ENCODE results near the gene KCNG2. TPM values are rescaled to one million over a fixed set of nuclear protein-coding genes. Genes with fewer than 3 reads are reported as not detected.
A peak's percentile ranks its signal among the peaks of the same experiment; 100 is the strongest.

The KCNG2 gene
- total RNA-seq, 1 donor from 2014 or later, result not detected

DNA sequence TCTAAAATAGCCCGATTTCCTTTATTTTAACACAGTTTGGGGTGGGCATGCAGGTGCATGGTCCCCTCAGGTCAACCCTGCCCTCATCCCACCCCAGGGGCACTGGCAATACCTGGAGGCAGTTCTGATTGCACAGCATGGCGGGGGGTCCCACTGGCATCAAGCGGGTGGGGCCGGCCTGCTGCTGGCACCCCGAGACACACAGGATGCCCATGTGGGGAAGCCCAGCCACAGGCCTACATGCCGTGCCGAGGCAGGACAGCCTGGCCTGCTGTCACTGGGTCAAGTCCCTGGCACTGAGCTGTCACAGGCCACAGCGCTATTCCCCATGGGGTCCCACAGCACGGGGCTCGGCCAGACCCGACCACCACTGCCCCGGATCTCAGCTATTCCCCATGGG is 11.9 kb upstream of the KCNG2 start:
- no peaks in the 10 kb centered on the region for H3K9me3 Mint-ChIP-seq
- peaks cover 28% of the 10 kb centered on the region for H3K27me3 Mint-ChIP-seq
- intact Hi-C loops (cut with micrococcal nuclease), result no loop called here
- DNase-seq, result no peak
- H3K27ac Mint-ChIP-seq, result no peak overlapping the region
- peaks cover under 1% of the 10 kb centered on the region for H3K4me1 Mint-ChIP-seq
- no peak overlapping the region for H3K4me3 Mint-ChIP-seq
- H3K36me3 Mint-ChIP-seq (ENCODE audit: low read depth), result no peaks in the 10 kb centered on the region

DNA sequence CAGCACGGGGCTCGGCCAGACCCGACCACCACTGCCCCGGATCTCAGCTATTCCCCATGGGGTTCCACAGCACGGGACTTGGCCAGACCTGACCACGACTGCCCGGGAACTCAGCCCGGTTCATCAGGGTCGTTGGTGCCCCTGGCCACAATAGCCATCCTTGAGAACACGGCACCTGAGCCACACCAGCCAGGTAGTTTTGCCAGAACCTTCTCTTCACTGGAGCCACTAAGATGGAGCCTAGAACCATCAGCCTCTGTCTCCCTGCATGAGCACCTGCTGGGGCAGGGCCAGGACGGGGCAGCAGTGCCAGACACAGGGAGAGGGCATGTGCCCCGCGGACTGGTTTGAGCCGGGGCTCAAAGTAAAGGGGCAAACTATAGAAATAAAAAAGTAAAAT is 11.4 kb upstream of the KCNG2 start:
- Mint-ChIP-seq H3K36me3 (ENCODE audit: low read depth) (no peaks in the 10 kb centered on the region), H3K27me3 (peaks cover 33% of the 10 kb centered on the region), H3K4me1 (peaks cover 4% of the 10 kb centered on the region), H3K27ac (no peak overlapping the region), H3K4me3 (no peak overlapping the region), H3K9me3 (no peaks in the 10 kb centered on the region)
- DNase-seq, result no peak
- intact Hi-C loops (cut with micrococcal nuclease), result no loop called here

DNA sequence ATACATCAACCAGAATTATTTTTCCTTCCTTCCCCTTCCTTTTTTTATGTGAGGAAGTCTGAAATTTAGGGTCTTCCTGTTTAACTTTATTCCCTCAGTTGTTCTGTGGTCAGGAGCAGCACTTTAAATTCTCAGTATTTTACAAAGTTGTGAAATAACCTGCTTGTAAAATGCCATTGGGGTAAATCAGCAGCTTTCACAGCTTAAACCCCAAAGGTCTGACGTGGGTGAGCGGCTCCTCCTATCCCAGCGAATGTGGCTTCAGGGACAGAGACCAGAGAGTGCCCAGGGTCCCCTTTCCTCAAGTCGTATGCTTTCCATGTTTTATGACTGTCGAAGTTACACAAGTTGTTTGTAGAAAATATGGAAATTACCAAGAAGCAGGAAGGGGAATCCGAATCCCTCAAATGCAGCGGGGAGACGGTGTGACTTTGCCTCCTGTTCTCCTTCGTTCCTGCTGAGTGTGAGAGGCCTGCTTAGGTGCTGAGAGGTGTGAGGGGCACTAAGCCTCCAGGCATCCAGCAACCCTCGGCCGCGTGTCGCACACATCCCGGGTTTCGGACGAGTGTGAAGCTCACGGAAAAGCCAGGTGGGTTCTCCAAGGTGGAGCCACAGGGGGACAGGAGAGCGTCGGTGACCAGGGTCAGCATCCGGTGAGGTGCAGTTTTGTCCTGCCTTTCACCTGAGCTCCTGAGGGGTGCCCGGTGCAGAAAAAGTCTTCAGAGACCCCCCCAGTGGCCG is 10.8 kb upstream of the KCNG2 start:
- intact Hi-C loops (cut with micrococcal nuclease), result no loop called here
- no peak overlapping the region for H3K27ac Mint-ChIP-seq
- H3K27me3 Mint-ChIP-seq, result peaks cover 39% of the 10 kb centered on the region
- H3K4me3 Mint-ChIP-seq, result no peak overlapping the region
- DNase-seq, result no peak
- H3K9me3 Mint-ChIP-seq, result no peaks in the 10 kb centered on the region
- H3K4me1 Mint-ChIP-seq, result peaks cover 7% of the 10 kb centered on the region
- no peaks in the 10 kb centered on the region for H3K36me3 Mint-ChIP-seq (ENCODE audit: low read depth)

DNA sequence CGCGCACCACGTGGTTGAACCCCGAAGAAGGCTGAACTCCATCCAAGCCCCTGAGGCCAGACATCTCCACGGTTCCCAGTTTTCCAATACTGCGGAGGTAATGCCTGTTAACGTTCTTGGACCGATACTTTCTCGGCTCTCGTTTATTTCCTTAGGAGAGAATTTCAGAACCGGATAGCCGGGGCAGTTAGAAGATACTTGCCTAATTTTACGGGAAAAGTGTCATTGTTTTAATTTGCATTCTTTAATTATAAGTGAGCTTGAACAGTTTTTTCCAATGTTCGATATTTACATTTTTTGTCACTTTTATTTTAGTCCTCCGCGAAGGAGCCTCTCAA is 10.2 kb upstream of the KCNG2 start:
- H3K27me3 Mint-ChIP-seq, result peaks cover 44% of the 10 kb centered on the region
- no peak overlapping the region for H3K4me3 Mint-ChIP-seq
- no peak overlapping the region for H3K27ac Mint-ChIP-seq
- H3K4me1 Mint-ChIP-seq, result peaks cover 7% of the 10 kb centered on the region
- no peaks in the 10 kb centered on the region for H3K9me3 Mint-ChIP-seq
- no peak for DNase-seq
- no peaks in the 10 kb centered on the region for H3K36me3 Mint-ChIP-seq (ENCODE audit: low read depth)
- intact Hi-C loops (cut with micrococcal nuclease), result no loop called here

DNA sequence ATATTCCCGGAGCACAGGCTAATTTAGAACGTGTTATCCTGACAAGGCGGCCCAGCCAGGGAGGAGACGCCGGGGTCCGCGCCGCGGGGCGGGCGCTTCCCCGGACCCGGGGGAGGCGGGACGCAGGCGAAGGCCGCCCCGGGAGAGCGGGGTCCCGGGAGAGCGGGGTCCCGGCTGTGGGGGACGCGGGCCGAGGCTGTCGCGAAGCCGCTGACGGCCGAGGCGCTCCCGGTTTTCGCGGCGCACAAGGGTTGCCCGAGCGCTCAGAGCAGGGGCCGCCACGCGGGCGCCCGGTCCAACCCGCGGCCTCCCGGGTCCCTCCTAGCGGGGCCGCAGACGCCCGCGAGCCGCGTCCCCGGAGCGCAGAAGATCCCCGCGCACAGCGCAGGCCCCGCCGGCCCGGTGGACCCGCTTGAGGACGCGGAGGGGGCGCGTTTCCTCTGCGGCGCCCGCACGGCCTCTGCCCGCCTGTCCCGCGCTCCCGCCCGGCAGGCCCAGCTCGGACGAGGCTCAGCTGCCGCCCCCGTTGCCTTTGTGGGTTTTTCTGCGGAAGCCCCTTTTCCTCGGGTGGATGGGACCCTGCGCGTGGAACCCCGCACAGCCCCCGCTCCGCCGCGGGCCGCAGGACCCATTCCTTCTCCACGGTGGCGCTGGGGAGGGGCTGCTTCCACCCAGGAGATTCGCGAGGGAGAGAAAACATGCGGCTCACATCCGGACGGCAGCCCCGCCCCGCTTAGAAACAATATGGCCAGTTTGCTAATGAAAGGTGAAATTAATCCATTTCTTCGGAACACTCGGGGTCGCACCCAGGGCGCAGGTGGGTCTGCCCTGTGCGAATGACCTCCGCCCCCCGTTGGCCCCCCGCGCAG is 9.6 kb upstream of the KCNG2 start:
- Mint-ChIP-seq H3K27ac (no peak overlapping the region), H3K4me3 (no peak overlapping the region), H3K9me3 (no peaks in the 10 kb centered on the region), H3K27me3 (peaks cover 50% of the 10 kb centered on the region), H3K4me1 (peaks cover 7% of the 10 kb centered on the region), H3K36me3 (ENCODE audit: low read depth) (no peaks in the 10 kb centered on the region)
- intact Hi-C loops (cut with micrococcal nuclease), result no loop called here
- DNase-seq, result no peak

DNA sequence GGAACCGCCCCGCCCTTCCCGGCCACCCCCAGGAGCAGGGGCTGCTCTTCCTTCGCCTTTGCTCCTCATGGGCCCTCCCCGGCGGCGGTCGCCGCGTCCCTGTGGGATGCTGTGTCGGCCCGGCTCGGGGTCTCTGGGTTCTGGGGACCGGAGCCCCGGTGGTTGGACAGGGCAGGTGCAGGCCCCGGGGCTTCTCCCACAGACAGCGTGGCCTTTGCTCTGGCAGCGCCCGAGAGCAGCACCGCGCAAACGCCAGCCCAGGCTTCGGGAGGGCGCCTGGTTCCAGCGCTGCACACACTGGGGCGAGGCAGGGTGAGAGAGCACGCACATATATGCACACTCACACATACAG is 9.0 kb upstream of the KCNG2 start:
- H3K27me3 Mint-ChIP-seq, result peaks cover 50% of the 10 kb centered on the region
- no peaks in the 10 kb centered on the region for H3K36me3 Mint-ChIP-seq (ENCODE audit: low read depth)
- DNase-seq, result no peak
- H3K27ac Mint-ChIP-seq, result no peak overlapping the region
- H3K4me3 Mint-ChIP-seq, result no peak overlapping the region
- H3K4me1 Mint-ChIP-seq, result peaks cover 7% of the 10 kb centered on the region
- no peaks in the 10 kb centered on the region for H3K9me3 Mint-ChIP-seq
- intact Hi-C loops (cut with micrococcal nuclease), result no loop called here

DNA sequence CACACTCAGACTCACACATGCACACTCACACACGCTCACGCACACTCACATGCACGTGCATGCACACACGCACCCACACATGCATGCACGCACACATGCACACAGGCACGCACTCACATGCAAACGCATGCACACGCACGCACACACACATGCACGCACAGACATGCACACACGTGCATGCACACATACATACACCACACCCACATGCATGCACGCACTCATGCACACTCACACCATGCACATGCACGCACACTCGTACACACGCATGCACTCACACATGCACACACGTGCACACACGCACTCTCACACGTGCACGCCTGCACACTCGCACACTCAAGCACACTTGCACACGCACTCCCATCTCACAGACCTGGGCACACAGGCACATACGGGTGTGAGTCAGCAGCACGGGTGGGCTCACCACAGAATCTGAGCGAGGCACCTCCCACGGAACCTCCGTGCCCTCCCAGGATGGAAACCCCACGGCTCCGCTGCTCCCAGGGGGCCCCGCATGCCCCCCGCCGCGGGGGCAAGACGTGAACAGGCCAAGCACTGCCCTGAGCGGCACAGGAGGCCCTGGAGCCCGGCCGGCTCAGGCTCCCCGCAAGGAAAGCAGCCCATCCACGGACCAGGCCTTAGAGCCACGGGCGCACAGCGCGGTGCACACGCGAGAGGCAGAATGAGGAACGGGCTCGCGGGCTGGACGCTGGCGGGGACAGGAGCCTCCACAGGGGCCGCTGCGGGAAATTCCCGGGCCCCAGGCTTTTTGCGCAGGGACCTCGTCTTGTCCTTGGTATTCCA is 8.4 kb upstream of the KCNG2 start:
- Mint-ChIP-seq H3K27me3 (peaks cover 50% of the 10 kb centered on the region), H3K4me1 (peaks cover 7% of the 10 kb centered on the region), H3K27ac (no peak overlapping the region), H3K36me3 (ENCODE audit: low read depth) (no peaks in the 10 kb centered on the region), H3K9me3 (no peaks in the 10 kb centered on the region), H3K4me3 (no peak overlapping the region)
- no peak for DNase-seq
- intact Hi-C loops (cut with micrococcal nuclease), result no loop called here

DNA sequence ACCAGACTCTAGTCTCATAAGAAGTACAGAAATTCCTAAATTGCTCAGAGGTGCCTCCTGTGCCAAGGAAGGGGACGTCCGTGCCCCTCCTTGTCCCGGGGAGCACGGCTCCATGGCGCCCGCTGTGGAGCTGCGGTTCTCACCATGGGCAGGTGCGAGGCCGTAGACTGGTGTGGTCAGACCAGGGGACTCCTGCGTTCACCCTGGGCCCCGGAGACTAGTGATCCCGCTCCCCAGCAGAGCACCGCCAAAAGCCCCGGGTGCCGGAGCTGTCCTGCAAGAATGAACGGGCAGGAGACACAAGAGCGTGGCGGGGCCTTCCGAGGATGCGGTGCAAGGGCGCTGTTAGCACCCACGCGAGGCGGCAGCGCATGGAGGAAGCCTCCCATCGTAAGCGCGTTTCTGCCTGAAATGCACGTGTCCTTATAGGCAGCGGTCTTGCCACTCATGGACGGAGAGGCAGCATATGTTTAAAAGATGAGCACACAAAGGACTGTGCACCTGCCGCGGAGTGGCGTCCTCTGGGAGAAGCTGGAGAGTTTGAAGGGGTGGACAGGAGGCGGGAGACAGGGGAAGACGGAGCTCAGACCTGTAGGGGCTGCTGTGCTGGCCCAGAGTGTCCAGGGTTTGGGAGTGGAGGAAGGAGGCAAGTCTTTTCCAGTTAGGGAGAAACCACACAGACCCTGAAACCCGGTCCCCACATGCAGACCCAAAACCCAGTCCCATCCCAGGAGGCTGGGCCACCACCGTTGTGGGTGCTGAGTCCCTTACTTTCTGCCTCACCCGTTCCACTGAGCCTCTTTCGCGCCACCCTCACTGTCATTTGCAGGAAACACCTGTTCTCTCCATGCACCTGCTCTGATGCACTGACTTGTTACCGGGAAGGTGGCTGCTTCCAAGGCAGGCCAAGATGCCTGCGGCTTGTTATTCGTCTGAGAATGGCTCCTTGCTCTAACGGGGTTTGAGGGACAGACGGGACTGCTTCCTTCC is 7.5 kb upstream of the KCNG2 start:
- DNase-seq, result no peak
- H3K9me3 Mint-ChIP-seq, result no peaks in the 10 kb centered on the region
- intact Hi-C loops (cut with micrococcal nuclease), result no loop called here
- H3K27ac Mint-ChIP-seq, result no peak overlapping the region
- peaks cover 7% of the 10 kb centered on the region for H3K4me1 Mint-ChIP-seq
- peaks cover 54% of the 10 kb centered on the region for H3K27me3 Mint-ChIP-seq
- no peak overlapping the region for H3K4me3 Mint-ChIP-seq
- no peaks in the 10 kb centered on the region for H3K36me3 Mint-ChIP-seq (ENCODE audit: low read depth)

DNA sequence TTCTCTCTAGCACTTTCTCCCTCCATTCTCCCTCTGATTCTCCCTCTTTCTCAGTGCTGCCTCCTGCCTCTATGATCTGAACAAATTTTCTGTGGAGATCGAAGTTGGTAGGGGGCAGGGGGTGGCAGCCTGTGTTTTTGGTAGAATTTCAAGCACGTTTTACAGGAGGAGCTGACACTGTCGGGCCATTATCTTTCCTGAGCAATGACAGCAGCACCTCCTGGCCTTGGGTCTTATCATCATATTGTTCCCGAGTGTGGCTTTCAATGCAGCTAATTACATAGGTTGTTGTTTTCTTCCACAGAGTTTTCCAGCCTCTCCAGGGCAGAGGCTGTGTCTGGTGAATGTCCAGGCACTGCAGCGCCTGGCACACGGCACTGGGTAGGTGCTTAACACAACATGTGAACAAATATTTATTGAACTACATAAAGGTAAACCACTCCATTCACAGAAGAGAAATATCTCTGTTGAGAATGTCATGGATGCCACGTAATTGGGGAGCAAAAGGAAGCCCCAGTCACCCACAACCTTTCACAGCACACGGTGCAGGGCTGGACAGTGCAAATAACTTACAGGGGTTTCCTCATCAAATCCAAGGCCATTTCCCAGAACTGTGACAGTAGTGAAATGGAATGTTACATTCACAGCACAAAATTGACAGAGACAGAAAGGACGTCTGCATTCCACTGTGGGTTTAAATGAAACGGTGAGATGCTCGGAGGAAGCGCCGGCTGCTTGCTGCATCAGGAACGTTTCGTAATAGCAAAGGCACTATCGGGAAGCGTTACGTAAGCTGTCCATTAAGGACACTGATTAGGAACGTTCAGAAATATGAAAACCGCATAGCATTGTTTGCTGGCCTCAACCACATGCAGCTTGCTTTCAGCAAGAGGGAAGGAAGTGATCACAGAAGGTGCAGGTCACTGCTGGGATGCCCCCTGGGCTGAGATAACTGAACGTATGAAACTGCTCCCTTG is 6.5 kb upstream of the KCNG2 start:
- DNase-seq, result no peak

DNA sequence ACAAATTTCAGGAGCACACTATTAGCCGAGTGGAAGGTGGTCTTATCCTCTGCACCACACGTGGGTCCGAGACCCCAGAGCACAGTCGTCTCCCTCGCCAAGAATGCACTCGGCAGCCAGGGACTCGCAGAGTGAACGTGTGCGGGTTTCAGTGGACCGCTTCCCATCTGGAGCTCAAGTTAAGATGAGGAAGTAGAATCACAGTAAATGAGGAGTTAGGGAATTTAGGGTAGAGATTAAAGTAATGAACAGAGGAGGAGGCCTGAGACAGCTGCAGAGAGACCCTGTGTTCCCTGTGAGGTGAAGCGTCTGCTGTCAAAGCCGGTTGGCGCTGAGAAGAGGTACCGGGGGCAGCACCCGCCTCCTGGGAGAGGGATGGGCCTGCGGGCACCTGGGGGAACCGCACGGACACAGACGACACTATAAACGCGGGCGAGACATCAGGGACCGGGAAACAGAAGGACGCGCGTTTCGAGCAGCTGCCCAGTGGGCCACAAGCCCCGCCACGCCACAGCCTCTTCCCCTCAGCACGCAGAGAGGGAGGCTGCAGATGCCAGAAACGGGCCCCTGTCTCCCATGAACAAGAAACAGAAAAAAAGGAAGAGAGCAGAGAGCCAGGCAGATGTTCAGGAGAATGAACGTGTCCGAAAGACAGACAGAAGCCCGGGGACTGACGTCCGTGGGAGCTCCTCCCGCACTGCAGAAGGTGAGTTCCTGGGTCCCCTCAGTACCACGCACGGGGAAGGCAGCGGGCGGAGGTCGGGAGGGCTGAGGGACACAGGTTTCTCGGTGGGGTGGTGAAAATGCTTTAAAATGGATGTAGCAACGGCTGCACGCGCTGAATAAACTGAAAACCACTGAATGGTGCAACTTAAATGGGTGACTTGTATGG is 5.4 kb upstream of the KCNG2 start:
- Mint-ChIP-seq H3K27me3 (peaks cover 58% of the 10 kb centered on the region), H3K4me1 (peaks cover 8% of the 10 kb centered on the region), H3K27ac (no peak overlapping the region), H3K9me3 (no peaks in the 10 kb centered on the region), H3K4me3 (no peak overlapping the region), H3K36me3 (ENCODE audit: low read depth) (peaks cover 1% of the 10 kb centered on the region)
- intact Hi-C loops (cut with micrococcal nuclease), result no loop called here
- no peak for DNase-seq

More for the DNA sequence above, 6.5 kb upstream of the KCNG2 start:
- peaks cover 60% of the 10 kb centered on the region for H3K27me3 Mint-ChIP-seq
- no peak overlapping the region for H3K27ac Mint-ChIP-seq
- intact Hi-C loops (cut with micrococcal nuclease), result no loop called here
- no peaks in the 10 kb centered on the region for H3K9me3 Mint-ChIP-seq
- peak overlapping the region; percentile 26 for H3K4me3 Mint-ChIP-seq
- H3K36me3 Mint-ChIP-seq (ENCODE audit: low read depth), result no peaks in the 10 kb centered on the region
- H3K4me1 Mint-ChIP-seq, result peaks cover 7% of the 10 kb centered on the region

DNA sequence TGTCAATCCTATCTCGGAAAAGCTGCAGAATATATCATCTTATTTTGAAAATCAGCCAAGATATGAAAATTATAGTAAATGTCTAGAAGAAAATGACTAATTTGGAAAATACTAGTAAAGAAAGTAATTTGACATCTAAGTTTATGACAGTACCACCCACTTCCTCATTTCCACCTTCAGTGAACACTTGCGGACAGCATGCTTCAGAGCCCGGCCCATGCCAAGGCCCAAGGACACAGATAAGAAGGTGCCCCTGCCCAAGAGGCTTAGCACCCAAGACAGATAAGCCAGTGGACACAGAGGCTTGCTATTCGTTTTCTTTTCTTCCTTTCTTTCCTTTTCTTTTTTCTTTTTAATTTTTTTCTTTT is 4.8 kb upstream of the KCNG2 start:
- intact Hi-C loops (cut with micrococcal nuclease), result no loop called here
- H3K9me3 Mint-ChIP-seq, result no peaks in the 10 kb centered on the region
- H3K27ac Mint-ChIP-seq, result no peak overlapping the region
- peaks cover 2% of the 10 kb centered on the region for H3K36me3 Mint-ChIP-seq (ENCODE audit: low read depth)
- H3K4me1 Mint-ChIP-seq, result peaks cover 10% of the 10 kb centered on the region
- no peak overlapping the region for H3K4me3 Mint-ChIP-seq
- H3K27me3 Mint-ChIP-seq, result peaks cover 56% of the 10 kb centered on the region
- no peak for DNase-seq

DNA sequence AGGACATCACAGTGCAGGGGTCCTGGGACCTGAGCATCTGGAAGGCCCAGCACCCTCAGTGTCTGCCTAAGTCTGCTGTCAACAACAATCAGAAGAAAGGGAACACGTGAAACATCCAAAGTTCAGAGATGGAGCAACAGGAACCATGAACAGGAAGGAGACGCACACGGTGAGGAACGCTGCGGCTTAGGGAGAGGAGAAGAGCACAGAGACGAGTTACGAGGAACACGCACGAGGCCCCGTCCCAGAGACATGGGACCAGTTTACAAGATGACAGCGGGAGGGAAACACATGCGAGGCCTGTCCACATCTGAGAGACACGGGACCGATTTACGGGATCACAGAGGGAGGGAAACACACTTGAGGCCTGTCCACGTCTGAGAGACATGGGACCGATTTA is 2.9 kb upstream of the KCNG2 start:
- intact Hi-C loops (cut with micrococcal nuclease), result no loop called here
- Mint-ChIP-seq H3K4me1 (peaks cover 12% of the 10 kb centered on the region), H3K9me3 (no peaks in the 10 kb centered on the region), H3K36me3 (ENCODE audit: low read depth) (peaks cover 2% of the 10 kb centered on the region), H3K4me3 (no peak overlapping the region), H3K27me3 (peaks cover 59% of the 10 kb centered on the region), H3K27ac (no peak overlapping the region)
- no peak for DNase-seq
